CD4-positive, alpha-beta T cell treated with Interferon alpha-2 for 1 hour (primary cell): Measurements from ENCODE around the gene SRSF12.
"Not testable (repeated sequence)": the region's sequence is repeated elsewhere in the genome, so short reads cannot be mapped to it uniquely, and the experiment has no call there.

ENCODE experiments used
- DNase-seq, 2 donors: peaks; one replicate each; pipeline ENCODE4 v3.0.0-alpha.2; 2020 to 2022

Gene SRSF12

GRCh38 chr6:89069536-89070163, 48.2 kb downstream of the SRSF12 start:
- no peak for DNase-seq

- DNase-seq: no peak
Measured at GRCh38 chr6:89068695-89069094, 49.2 kb downstream of the SRSF12 start.

- DNase-seq: no peak
Measured at GRCh38 chr6:89067796-89068195, 50.1 kb downstream of the SRSF12 start.

- DNase-seq: no peak
Measured at GRCh38 chr6:89066940-89067646, 50.8 kb downstream of the SRSF12 start.

GRCh38 chr6:89066121-89066520, 51.8 kb downstream of the SRSF12 start:
- not testable (repeated sequence) for DNase-seq

- not testable (repeated sequence) for DNase-seq
Measured at GRCh38 chr6:89064931-89065330, 52.9 kb downstream of the SRSF12 start.

- DNase-seq: no peak
Measured at GRCh38 chr6:89063881-89064280, 54.0 kb downstream of the SRSF12 start.

- no peak for DNase-seq
Measured at GRCh38 chr6:89059227-89059626, 58.6 kb downstream of the SRSF12 start.

- no peak for DNase-seq
Measured at GRCh38 chr6:89058627-89059026, 59.2 kb downstream of the SRSF12 start.

- no peak for DNase-seq
Measured at GRCh38 chr6:89057759-89058158, 60.1 kb downstream of the SRSF12 start.

- DNase-seq: no peak
Measured at GRCh38 chr6:89054208-89054607, 63.7 kb downstream of the SRSF12 start.

GRCh38 chr6:89051676-89052075, 66.2 kb downstream of the SRSF12 start:
- no peak for DNase-seq

GRCh38 chr6:89050697-89051096, 67.2 kb downstream of the SRSF12 start:
- no peak for DNase-seq

- DNase-seq: no peak
Measured at GRCh38 chr6:89050155-89050554, 67.7 kb downstream of the SRSF12 start.

- no peak for DNase-seq
Measured at GRCh38 chr6:89048985-89049384, 68.9 kb downstream of the SRSF12 start.

- DNase-seq: no peak
Measured at GRCh38 chr6:89048288-89048923, 69.5 kb downstream of the SRSF12 start.

- no peak for DNase-seq
Measured at GRCh38 chr6:89047473-89047872, 70.4 kb downstream of the SRSF12 start.
